Rectal smooth muscle tissue (tissue), 1 donor: Measurements from ENCODE around the gene PYGO2.

ENCODE experiments used
- H3K27ac ChIP-seq: one replicate; pipeline ENCODE4 v1.7.0; 2013; ENCODE audit warnings: low read depth, low read length, inconsistent platforms
- H3K27me3 ChIP-seq: one replicate; pipeline ENCODE4 v1.7.0; 2013; ENCODE audit warnings: low read length; ENCODE audit not compliant: control insufficient read depth, insufficient read depth
- H3K36me3 ChIP-seq: one replicate; pipeline ENCODE4 v1.7.0; 2013; ENCODE audit warnings: low read length; ENCODE audit not compliant: control insufficient read depth, insufficient read depth
- H3K4me1 ChIP-seq: one replicate; pipeline ENCODE4 v1.7.0; 2013; ENCODE audit warnings: low read length; ENCODE audit not compliant: control insufficient read depth, insufficient read depth
- H3K4me3 ChIP-seq: one replicate; pipeline ENCODE4 v1.7.0; 2013; ENCODE audit warnings: low read length
- H3K9ac ChIP-seq: one replicate; pipeline ENCODE4 v1.7.0; 2013; ENCODE audit warnings: low read length

The PYGO2 gene

DNA sequence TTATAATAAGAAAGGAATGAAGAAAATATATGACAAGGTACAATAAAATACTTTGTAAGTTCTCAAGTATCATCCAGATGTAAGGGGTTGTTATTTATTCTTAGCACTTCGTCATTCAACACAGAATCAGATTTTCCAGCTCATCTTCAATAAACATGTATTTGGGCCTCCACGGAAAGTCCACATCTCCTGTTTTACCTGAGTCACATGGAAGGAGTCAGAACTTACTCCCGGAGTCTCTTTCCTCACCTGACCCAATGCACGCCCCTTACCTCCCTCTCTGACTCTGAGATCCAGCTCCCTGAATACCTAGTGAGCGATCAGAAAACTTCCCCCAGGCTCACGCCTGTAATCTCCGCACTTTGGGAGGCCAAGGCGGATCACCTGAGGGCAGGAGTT, 23.6 kb downstream of the PYGO2 start:
- Histone ChIP-seq H3K4me3 (peak overlapping the region; percentile 87), H3K9ac (peak overlapping the region; percentile 97), H3K27me3 (no peaks in the 10 kb centered on the region), H3K4me1 (peaks cover 13% of the 10 kb centered on the region), H3K36me3 (no peaks in the 10 kb centered on the region), H3K27ac (peak overlapping the region; percentile 100)

GRCh38 chr1:154937085-154937987, 24.2 kb downstream of the PYGO2 start:
- Histone ChIP-seq H3K27ac (peak overlapping the region; percentile 100), H3K4me3 (peak overlapping the region; percentile 87), H3K36me3 (no peaks in the 10 kb centered on the region), H3K27me3 (no peaks in the 10 kb centered on the region), H3K4me1 (peaks cover 13% of the 10 kb centered on the region), H3K9ac (peak overlapping the region; percentile 97)

DNA sequence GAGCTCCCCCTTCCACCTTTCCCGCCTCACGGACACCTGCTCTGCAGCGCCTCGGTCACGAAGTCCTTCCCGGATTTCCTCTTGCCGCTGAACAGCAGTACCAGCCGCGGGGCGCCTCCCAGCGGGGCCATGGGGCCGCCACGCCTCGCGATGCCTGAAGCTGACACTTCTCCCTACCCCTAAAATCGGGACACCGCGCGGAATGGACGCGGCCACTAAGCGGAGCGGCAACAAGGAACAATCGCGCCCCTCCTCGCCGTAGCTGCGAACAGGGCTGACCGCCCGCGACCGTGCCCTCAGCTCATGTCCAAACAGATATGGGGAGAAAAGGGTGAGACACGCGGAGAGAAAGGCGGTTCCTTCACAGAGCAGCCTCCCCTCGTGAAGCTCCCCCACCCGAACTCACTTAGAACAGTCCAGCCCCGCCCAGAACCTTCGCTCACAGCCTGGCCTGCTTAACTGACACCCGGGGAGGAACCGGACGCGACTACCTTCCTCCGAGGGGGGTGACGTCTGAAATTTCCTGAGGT, 25.0 kb downstream of the PYGO2 start, which contains the start of gene PMVK:
Gene PMVK, minus strand, starts transcription at position 165 of the 530 bp plus-strand sequence. Its CDS starts 34 bp downstream, at position 131.
- Histone ChIP-seq H3K4me3 (peak within 1 kb of the TSS; percentile 87), H3K27ac (peak within 1 kb of the TSS; percentile 100), H3K27me3 (no peaks in the 10 kb centered on the region), H3K9ac (peak within 1 kb of the TSS; percentile 97), H3K4me1 (peaks cover 13% of the 10 kb centered on the region), H3K36me3 (no peaks in the 10 kb centered on the region)

DNA sequence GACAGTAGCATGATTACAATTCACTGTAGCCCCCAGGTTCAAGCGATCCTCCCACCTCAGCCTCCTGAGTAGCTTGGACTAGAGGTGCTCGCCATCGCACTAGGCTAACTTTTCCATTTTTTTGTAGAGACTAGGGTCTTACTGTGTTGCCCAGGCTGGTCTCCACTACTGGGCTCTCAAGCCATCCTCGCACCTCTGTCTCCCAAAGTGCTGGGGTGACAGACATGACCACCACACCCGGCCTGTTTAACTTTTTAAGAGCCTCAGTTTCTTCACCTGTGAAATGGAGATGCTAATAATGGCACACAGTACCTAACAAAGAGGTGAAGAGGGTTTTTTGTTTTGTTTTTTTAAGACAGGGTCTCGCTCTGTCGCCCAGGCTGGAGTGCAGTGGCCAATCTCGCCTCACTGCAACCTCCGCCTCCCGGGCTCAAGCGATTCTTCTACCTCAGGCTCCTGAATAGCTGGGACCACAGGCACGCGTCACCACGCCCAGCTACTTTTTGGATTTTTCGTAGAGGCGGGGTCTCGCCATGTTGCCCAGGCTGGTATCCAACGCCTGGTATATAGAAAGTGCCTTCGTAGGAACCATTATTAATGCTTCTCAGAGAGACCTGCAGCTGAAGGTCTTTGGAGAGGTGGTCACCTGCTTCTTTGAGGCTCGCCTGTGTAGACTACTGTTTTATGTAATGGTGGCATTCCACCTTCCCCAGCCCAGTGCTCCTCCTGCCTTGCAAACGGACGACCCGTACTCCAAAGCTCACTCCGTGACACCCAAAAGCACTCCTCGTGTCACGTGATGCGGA, 25.6 kb downstream of the PYGO2 start:
- Histone ChIP-seq H3K27ac (peak overlapping the region; percentile 100), H3K27me3 (no peaks in the 10 kb centered on the region), H3K9ac (peak overlapping the region; percentile 91), H3K4me1 (peaks cover 13% of the 10 kb centered on the region), H3K36me3 (no peaks in the 10 kb centered on the region), H3K4me3 (peak overlapping the region; percentile 87)

GRCh38 chr1:154934358-154934948, 27.1 kb downstream of the PYGO2 start:
- H3K36me3 ChIP-seq: no peaks in the 10 kb centered on the region
- H3K27me3 ChIP-seq: no peaks in the 10 kb centered on the region
- H3K4me3 ChIP-seq: no peak overlapping the region
- peaks cover 13% of the 10 kb centered on the region for H3K4me1 ChIP-seq
- no peak overlapping the region for H3K9ac ChIP-seq
- H3K27ac ChIP-seq: no peak overlapping the region

DNA sequence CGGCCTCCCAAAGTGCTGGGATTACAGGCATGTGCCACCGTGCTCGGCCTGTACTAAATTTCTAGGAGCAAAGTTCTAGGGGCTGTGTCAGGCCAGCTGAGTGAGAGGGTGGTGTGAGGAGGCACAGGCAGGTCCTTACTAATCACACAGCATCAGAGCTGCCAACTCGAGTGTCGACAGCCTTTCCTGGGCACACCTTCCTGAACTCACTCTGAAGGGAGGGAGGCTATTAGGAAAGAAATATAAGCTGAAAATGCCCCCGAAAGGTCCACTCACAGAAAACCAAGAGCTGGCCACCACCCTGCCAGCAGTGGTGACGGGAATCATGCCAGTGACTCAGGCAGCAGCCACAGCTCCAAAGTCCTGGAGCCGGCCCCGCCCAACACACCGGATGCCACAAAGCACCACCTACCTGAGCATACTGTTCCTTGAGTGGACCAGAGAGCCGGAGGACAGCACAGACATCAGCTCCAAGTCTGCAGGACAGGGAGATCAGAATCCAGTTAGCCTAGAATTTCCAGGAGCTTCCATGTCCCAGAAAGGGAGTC, 29.6 kb downstream of the PYGO2 start:
- Histone ChIP-seq H3K4me3 (no peak overlapping the region), H3K9ac (no peak overlapping the region), H3K27me3 (no peaks in the 10 kb centered on the region), H3K27ac (no peak overlapping the region), H3K36me3 (peaks cover 10% of the 10 kb centered on the region), H3K4me1 (peaks cover 3% of the 10 kb centered on the region)

- Histone ChIP-seq H3K9ac (no peak overlapping the region), H3K27ac (no peak overlapping the region), H3K4me3 (no peak overlapping the region), H3K36me3 (peaks cover 19% of the 10 kb centered on the region), H3K4me1 (no peaks in the 10 kb centered on the region), H3K27me3 (no peaks in the 10 kb centered on the region)
Measured at GRCh38 chr1:154926201-154926600, 35.4 kb downstream of the PYGO2 start.

DNA sequence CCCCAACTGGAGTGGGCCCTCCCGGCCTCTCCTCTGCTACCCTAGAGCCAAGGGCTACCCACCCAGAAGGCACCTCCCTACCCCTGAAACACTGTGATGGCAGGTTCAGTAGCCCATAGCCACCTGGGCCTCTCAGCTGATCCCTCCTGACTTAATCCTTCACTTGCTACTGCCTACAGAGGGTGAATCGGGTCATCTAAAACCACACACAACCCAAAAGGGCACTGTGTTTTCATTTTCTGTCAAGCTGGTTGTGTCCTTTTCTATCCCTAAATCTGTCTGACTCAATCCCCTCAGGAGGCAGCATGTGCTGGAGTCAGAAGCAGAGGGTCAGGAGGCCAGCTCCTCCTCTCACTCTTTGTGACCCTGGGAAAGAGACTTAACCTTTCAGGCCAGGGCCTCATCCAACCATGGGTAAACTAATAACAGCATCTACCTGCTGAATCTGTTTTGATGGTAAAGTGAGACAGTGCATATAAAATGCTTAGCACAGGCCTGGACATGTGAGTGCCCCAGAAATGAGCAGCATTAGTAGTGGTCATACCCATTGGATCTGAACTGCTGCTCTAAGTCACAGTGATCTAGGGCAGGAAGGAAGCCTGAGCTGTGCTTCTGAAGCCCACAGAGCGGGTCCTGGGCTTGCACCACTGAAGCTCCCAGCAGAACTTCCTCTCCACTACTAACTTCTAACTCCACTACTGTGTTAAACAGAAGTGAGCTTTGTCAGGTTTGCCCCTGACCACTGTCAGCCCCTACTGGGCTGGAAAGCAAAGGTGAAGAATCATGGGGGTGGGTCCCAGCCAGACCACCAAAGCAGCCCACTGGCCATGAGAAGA, 36.0 kb downstream of the PYGO2 start:
- Histone ChIP-seq H3K36me3 (peaks cover 19% of the 10 kb centered on the region), H3K4me3 (no peak overlapping the region), H3K4me1 (no peaks in the 10 kb centered on the region), H3K9ac (no peak overlapping the region), H3K27ac (no peak overlapping the region), H3K27me3 (no peaks in the 10 kb centered on the region)

- Histone ChIP-seq H3K36me3 (peaks cover 14% of the 10 kb centered on the region), H3K9ac (no peak overlapping the region), H3K27ac (no peak overlapping the region), H3K4me1 (no peaks in the 10 kb centered on the region), H3K27me3 (no peaks in the 10 kb centered on the region), H3K4me3 (no peak overlapping the region)
Measured at GRCh38 chr1:154923695-154924094, 37.9 kb downstream of the PYGO2 start.

GRCh38 chr1:154913273-154913672, 48.3 kb downstream of the PYGO2 start:
- no peaks in the 10 kb centered on the region for H3K4me1 ChIP-seq
- H3K27me3 ChIP-seq: no peaks in the 10 kb centered on the region
- H3K9ac ChIP-seq: no peak overlapping the region
- H3K4me3 ChIP-seq: no peak overlapping the region
- H3K36me3 ChIP-seq: no peaks in the 10 kb centered on the region
- H3K27ac ChIP-seq: no peak overlapping the region

- H3K27me3 ChIP-seq: no peaks in the 10 kb centered on the region
- no peaks in the 10 kb centered on the region for H3K36me3 ChIP-seq
- no peak overlapping the region for H3K4me3 ChIP-seq
- H3K27ac ChIP-seq: no peak overlapping the region
- H3K4me1 ChIP-seq: no peaks in the 10 kb centered on the region
- H3K9ac ChIP-seq: no peak overlapping the region
Measured at GRCh38 chr1:154912755-154913154, 48.8 kb downstream of the PYGO2 start.
